HG03469 (cell line): ENCODE data around the gene YIPF6.
A peak's percentile ranks its signal among the peaks of the same experiment; 100 is the strongest.
"Not testable (repeated sequence)": the region's sequence is repeated elsewhere in the genome, so short reads cannot be mapped to it uniquely, and the experiment has no call there.

Source experiments
- ATAC-seq: cut with Tn5 transposase; IDR thresholded peaks from one replicate; pipeline ENCODE4 v1.9.1; 2021; ENCODE audit warnings: mild to moderate bottlenecking, moderate library complexity, moderate number of reproducible peaks; ENCODE audit not compliant: unreplicated experiment

YIPF6 gene

GRCh38 chrX:68498508-68499379, at the start of gene YIPF6:
Gene YIPF6, plus strand, starts transcription at chrX:68499051. Its CDS starts 16 bp downstream, at chrX:68499067.
- peak; percentile 98 for ATAC-seq

- ATAC-seq: no peak
Measured at GRCh38 chrX:68451720-68452119, 47.1 kb upstream of the YIPF6 start.

GRCh38 chrX:68454476-68455150, 44.2 kb upstream of the YIPF6 start:
- ATAC-seq: no peak

DNA sequence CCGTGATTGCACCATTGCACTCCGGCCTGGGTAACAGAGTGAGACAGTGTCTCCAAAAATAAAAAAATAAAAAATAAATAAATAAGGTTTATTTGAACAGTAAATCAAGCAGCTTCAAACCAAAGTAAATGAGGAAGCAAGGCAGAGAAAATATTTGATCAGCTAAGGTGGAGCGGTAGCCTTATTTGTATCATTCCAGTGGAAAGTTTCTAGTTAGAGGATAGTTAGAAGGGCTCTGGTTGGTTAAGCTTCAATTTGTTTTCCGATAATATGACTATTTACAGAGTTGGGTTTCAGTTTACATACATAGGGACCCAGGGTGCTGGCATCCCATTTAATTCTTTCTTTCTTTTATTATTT, 43.7 kb upstream of the YIPF6 start:
- ATAC-seq: no peak

- no peak for ATAC-seq
Measured at GRCh38 chrX:68461093-68461492, 37.8 kb upstream of the YIPF6 start.

DNA sequence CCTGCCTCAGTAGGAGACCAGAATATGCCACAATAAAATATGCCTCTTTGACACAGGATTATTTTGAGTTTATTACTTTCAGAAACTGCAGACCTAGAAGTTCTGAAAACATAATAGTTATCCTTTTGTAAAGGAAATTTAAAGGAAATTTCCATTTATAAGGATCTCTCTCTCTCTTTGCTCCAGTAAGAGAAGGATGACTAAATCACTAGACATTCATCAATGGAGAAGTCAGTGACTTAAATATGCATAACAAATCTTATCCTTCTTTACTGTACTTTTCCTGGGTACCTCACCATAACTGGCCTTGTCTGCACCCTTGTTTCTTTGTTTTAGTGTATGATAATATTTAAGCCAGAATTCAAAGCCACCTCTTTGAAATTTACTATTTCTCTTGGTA, 37.3 kb upstream of the YIPF6 start:
- no peak for ATAC-seq

DNA sequence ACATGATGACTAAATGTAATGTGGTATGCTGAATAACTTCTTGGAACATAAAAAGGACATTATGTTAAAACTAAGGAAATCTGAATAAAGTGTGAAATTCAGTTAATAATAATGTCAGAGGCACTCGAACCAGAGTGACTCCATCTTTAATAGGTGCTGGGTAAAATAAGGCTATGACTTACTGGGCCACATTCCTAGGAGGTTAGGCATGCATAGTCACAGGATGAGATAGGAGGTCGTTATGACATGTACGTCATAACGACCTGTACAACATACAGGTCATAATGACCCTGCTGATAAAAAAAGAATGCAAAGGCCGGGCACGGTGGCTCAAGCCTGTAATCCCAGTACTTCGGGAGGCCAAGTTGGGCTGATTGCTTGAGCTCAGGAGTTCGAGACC, 36.7 kb upstream of the YIPF6 start:
- ATAC-seq: no peak

- no peak for ATAC-seq
Measured at GRCh38 chrX:68462653-68463052, 36.2 kb upstream of the YIPF6 start.

GRCh38 chrX:68463880-68464279, 35.0 kb upstream of the YIPF6 start:
- ATAC-seq: no peak

- no peak for ATAC-seq
Measured at GRCh38 chrX:68464796-68465195, 34.1 kb upstream of the YIPF6 start.

- no peak for ATAC-seq
Measured at GRCh38 chrX:68480969-68481368, 17.9 kb upstream of the YIPF6 start.

DNA sequence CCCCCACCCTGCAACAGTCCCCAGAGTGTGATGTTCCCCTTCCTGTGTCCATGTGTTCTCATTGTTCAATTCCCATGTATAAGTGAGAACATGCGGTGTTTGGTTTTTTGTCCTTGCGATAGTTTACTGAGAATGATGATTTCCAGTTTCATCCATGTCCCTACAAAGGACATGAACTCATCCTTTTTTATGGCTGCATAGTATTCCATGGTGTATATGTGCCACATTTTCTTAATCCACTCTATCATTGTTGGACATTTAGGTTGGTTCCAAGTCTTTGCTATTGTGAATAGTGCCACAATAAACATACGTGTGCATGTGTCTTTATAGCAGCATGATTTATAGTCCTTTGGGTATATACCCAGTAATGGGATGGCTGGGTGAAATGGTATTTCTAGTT, 12.7 kb upstream of the YIPF6 start:
- ATAC-seq: not testable (repeated sequence)

- ATAC-seq: no peak
Measured at GRCh38 chrX:68487254-68487653, 11.6 kb upstream of the YIPF6 start.

GRCh38 chrX:68487924-68488323, 10.9 kb upstream of the YIPF6 start:
- no peak for ATAC-seq

- no peak for ATAC-seq
Measured at GRCh38 chrX:68488657-68489056, 10.2 kb upstream of the YIPF6 start.

- no peak for ATAC-seq
Measured at GRCh38 chrX:68490644-68491043, 8.2 kb upstream of the YIPF6 start.

- no peak for ATAC-seq
Measured at GRCh38 chrX:68492583-68492982, 6.3 kb upstream of the YIPF6 start.

DNA sequence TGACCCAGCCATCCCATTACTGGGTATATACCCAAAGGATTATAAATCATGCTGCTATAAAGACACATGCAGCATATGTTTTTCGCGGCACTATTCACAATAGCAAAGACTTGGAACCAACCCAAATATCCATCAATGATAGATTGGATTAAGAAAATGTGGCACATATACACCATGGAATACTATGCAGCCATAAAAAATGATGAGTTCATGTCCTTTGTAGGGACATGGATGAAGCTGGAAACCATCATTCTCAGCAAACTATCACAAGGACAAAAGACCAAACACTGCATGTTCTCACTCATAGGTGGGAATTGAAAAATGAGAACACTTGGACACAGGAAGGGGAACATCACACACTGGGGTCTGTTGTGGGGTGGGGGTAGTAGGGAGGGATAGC, 5.1 kb upstream of the YIPF6 start:
- not testable (repeated sequence) for ATAC-seq

DNA sequence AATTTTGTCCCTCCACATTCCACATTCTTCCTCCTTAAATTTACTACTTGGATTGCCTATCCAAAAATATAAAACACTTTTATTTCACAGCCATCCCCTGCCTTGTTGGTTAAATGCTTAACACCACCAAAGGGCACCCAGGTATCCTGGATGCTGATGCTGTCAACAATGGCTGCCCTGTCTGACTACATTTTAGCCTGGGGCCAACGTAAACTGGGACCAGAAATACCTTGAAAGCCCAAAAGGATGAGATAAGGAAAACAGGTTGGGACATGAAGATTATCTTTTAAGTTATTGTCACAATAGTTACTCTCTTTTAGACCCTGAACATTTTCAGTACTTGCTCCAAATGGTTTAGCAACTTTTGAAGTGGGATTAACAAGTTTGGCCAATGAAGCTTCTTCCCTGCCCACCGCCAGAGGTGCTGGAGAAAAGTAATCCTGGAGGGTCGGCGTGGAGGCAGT, 775 bp upstream of the YIPF6 start:
- ATAC-seq: no peak

DNA sequence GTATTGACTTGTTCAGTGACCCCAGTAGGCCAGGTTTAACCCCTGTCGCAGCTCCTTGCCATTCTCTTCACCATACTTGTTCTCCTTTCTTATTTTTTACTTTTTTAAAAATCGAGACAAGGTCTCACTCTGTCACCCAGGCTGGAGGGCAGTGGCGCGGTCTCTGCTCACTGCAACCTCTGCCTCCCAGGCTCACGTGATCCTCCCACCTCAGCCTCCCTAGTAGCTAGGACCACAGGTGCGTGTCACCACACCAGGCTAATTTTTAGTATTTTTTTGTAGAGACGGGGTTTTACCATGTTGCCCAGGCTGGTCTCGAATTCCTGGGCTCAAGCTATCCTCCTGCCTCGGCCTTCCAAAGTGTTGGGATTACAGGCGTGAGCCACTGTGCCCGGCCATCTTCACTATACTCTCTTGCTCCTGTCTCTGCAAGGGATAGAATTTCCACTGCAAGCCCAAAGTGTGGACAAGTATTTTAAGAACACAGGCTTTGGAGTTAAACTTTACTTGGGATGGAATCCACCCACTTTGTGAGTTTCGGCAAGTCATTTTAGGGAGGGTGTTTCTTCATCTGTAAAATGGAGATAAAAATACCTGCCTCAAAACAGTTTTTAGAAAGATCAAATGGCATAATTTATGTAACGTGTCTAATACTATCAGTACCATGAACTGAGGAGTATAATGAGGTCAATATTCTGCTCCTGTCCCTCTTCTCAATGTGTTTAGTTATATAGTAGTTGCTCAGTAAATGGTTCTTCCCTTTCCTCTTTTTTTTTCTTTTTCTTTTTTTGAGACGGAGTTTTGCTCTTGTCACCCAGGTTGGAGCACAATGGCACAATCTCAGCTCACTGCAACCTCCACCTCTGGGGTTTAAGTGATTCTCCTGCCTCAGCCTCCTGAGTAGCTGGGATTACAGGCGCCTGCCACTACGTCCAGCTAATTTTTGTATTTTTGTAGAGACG, 973 bp downstream of the YIPF6 start:
- ATAC-seq: no peak
